SK-N-SH (cell line): ENCODE data around the gene PRDM11. TPM values are rescaled to one million over a fixed set of nuclear protein-coding genes. Genes with fewer than 3 reads are reported as not detected.

Experiments used
- CHD2 ChIP-seq: fragments of 150-350 bp; IDR thresholded peaks from 2 replicates; pipeline ENCODE4 v1.6.1; 2018; ENCODE audit warnings: low read length; ENCODE audit not compliant: partially characterized antibody
- FOSL2 ChIP-seq: IDR thresholded peaks from 2 replicates; pipeline ENCODE4 v1.4.0; 2012; ENCODE audit warnings: low read depth, mild to moderate bottlenecking, moderate library complexity, borderline replicate concordance
- FOXJ3 ChIP-seq: sonication (generic); formaldehyde crosslinking; IDR thresholded peaks from 2 replicates; pipeline ENCODE4 v1.5.1; 2020; ENCODE audit warnings: mild to moderate bottlenecking, missing genetic modification reagents
- GABPA ChIP-seq: IDR thresholded peaks from 2 replicates; pipeline ENCODE4 v1.4.0; 2012; ENCODE audit warnings: low read depth, mild to moderate bottlenecking
- GATA2 ChIP-seq: sonication (generic); formaldehyde crosslinking; IDR thresholded peaks from 2 replicates; pipeline ENCODE4 v1.5.0; 2020; ENCODE audit warnings: mild to moderate bottlenecking, missing genetic modification reagents
- JUND ChIP-seq: IDR thresholded peaks from 2 replicates; pipeline ENCODE4 v1.4.0; 2012
- MEF2A ChIP-seq: IDR thresholded peaks from 2 replicates; pipeline ENCODE4 v1.4.0; 2012; ENCODE audit warnings: low read depth, borderline replicate concordance
- MXI1 ChIP-seq: IDR thresholded peaks from 2 replicates; pipeline ENCODE4 v1.6.1; 2012; ENCODE audit warnings: mild to moderate bottlenecking, low read depth, low read length, improper control_type of control experiment
- NFIC ChIP-seq: IDR thresholded peaks from 2 replicates; pipeline ENCODE4 v1.4.0; 2012; ENCODE audit warnings: borderline replicate concordance
- RFX5 ChIP-seq: IDR thresholded peaks from 2 replicates; pipeline ENCODE4 v1.6.1; 2012; ENCODE audit warnings: mild to moderate bottlenecking, improper control_type of control experiment, low read length
- SMC3 ChIP-seq: IDR thresholded peaks from 2 replicates; pipeline ENCODE4 v1.6.1; 2012; ENCODE audit warnings: low read depth, low read length, improper control_type of control experiment
- TAF1 ChIP-seq: IDR thresholded peaks from 2 replicates; pipeline ENCODE4 v1.6.1; 2012; ENCODE audit warnings: low read depth, mild to moderate bottlenecking, low read length, moderate library complexity, borderline replicate concordance
- polyA plus RNA-seq, 3 experiments: library from polyadenylated mRNA; depleted of rRNA; stranded (reverse); fragments of >200 nt; gene quantifications; 2 replicates each; pipeline ENCODE4 v1.2.3, GENCODE V29; 2012
- TF ChIP-seq, protein P1 (sequence below): IDR thresholded peaks from 2 replicates; pipeline ENCODE4 v1.6.1; 2012; ENCODE audit warnings: mild to moderate bottlenecking, low read depth, low read length, moderate library complexity
- TF ChIP-seq, protein P2 (sequence below): IDR thresholded peaks from 2 replicates; pipeline ENCODE4 v1.4.0; 2012; ENCODE audit warnings: low read depth
- TF ChIP-seq, protein P3 (sequence below): IDR thresholded peaks from 2 replicates; pipeline ENCODE4; 2012

PRDM11 gene
- polyA plus RNA-seq, 1 of the 3 experiments (the other 2 are of a cell fraction), result 4.5 TPM

DNA sequence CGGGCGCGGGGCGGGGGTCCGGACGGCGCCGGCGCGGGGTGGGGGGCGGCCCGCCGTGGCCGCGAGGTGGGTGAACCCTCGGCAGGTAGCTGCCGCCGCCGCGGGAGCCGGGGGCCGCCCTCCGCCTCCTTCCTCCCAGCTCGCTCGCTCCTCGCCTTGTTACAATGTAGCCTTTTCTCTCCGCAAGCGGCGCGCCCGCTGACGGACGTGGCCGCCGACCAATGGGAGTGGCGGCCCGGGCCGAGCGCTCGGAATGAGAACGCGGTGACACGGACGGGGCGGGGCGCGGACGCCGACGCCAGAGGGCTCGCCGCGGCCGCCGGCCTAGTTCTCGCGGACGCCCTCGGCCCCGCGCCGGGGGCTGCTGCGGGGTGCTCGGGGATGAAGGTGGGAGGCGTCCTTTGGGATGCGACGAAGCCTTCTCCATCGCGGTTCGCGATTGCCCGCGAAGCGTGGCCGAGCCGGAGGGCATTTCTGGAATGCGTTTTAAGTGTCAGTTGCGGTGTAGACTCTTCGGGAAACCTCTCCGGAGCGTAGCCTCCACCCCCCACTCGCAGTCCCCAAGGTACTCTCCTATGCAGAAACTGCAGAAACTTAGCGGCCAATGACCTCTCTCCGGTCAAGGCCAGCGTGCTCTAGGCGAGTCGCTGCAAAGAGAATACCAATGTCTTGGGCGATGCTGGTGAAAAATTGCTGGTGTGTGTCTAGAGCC is 734 bp downstream of the PRDM11 start (continued):
- TF ChIP-seq, protein P1, sequence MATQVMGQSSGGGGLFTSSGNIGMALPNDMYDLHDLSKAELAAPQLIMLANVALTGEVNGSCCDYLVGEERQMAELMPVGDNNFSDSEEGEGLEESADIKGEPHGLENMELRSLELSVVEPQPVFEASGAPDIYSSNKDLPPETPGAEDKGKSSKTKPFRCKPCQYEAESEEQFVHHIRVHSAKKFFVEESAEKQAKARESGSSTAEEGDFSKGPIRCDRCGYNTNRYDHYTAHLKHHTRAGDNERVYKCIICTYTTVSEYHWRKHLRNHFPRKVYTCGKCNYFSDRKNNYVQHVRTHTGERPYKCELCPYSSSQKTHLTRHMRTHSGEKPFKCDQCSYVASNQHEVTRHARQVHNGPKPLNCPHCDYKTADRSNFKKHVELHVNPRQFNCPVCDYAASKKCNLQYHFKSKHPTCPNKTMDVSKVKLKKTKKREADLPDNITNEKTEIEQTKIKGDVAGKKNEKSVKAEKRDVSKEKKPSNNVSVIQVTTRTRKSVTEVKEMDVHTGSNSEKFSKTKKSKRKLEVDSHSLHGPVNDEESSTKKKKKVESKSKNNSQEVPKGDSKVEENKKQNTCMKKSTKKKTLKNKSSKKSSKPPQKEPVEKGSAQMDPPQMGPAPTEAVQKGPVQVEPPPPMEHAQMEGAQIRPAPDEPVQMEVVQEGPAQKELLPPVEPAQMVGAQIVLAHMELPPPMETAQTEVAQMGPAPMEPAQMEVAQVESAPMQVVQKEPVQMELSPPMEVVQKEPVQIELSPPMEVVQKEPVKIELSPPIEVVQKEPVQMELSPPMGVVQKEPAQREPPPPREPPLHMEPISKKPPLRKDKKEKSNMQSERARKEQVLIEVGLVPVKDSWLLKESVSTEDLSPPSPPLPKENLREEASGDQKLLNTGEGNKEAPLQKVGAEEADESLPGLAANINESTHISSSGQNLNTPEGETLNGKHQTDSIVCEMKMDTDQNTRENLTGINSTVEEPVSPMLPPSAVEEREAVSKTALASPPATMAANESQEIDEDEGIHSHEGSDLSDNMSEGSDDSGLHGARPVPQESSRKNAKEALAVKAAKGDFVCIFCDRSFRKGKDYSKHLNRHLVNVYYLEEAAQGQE, result no peak
- TF ChIP-seq GABPA, result no peak
- TF ChIP-seq, protein P2, sequence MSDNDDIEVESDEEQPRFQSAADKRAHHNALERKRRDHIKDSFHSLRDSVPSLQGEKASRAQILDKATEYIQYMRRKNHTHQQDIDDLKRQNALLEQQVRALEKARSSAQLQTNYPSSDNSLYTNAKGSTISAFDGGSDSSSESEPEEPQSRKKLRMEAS, result no peak
- TF ChIP-seq RFX5, result 0 out of 2 replicates have a peak, but pooled peaks have one; percentile 31
- peak; percentile 0; the same call in 1 of the 2 replicates for TF ChIP-seq SMC3
- TF ChIP-seq TAF1, result peak; percentile 76
- TF ChIP-seq FOSL2, result no peak
- TF ChIP-seq CHD2, result peak; percentile 77
- TF ChIP-seq, protein P3, sequence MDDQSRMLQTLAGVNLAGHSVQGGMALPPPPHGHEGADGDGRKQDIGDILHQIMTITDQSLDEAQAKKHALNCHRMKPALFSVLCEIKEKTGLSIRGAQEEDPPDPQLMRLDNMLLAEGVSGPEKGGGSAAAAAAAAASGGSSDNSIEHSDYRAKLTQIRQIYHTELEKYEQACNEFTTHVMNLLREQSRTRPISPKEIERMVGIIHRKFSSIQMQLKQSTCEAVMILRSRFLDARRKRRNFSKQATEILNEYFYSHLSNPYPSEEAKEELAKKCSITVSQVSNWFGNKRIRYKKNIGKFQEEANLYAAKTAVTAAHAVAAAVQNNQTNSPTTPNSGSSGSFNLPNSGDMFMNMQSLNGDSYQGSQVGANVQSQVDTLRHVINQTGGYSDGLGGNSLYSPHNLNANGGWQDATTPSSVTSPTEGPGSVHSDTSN, result peak; percentile 99
- no peak for TF ChIP-seq JUND
- no peak for TF ChIP-seq NFIC
- no peak for TF ChIP-seq MEF2A
- TF ChIP-seq MXI1, result peak; percentile 60; the same call in 1 of the 2 replicates
- no peak for TF ChIP-seq GATA2 (CRISPR knock-in tag)
- TF ChIP-seq FOXJ3 (CRISPR knock-in tag), result no peak
- TF ChIP-seq, all 33 proteins: peak for 10
